HG03139 (cell line): ENCODE data around the gene CHRNA4.

Experiments used
- ATAC-seq: cut with Tn5 transposase; IDR thresholded peaks from one replicate; pipeline ENCODE4 v1.9.1; 2021; ENCODE audit not compliant: unreplicated experiment

CHRNA4 gene

DNA sequence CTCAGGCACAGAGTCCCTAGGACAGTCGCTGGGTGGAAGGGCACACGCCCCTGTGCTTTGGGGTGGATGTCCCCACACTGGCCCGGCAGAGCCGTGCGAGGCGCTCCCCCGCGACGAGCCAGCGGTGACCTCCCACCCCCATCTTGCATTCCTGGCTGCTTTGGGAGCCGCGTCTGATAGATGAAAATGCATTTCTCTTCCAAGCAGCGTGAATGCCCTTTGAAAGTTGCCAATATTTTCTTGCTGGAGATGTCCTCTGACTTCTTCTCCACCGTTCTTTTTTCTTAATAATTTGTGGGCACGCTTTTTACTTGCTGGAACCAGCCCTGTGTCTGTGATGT lies 38.2 kb downstream of the CHRNA4 start:
- ATAC-seq = no peak

GRCh38 chr20:63322146-63322932 lies 38.8 kb downstream of the CHRNA4 start:
- ATAC-seq = no peak

- ATAC-seq = no peak
These were observed 39.9 kb downstream of the CHRNA4 start for GRCh38 chr20:63321148-63321831.

DNA sequence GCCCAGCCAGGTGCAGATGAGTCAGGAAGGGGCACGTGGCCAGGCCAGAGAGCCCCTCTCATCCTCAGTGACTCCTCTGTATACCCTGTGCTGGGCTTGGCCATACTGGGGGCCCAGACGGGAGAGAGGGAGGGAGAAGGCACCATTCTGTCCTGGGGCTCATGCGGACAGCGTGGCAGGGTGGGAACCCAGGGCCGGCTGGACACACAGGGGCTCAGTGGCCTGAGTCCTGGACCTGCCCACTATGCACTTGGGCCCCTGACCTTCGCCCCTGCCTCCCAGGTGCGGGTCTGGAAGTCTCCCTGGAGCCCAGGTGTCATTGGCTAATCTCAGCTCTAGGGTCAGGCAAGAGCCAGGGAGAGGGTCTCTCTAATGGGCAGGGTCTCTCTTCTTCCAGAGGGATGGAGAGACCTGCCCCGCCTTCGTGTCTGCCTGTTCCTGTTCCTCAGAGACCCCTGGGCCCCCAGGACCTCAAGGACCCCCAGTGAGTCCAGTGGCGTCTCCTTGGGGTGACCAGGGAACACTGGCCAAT lies 40.5 kb downstream of the CHRNA4 start:
- ATAC-seq = no peak

- ATAC-seq = no peak
These were observed 41.1 kb downstream of the CHRNA4 start for GRCh38 chr20:63320041-63320511.

DNA sequence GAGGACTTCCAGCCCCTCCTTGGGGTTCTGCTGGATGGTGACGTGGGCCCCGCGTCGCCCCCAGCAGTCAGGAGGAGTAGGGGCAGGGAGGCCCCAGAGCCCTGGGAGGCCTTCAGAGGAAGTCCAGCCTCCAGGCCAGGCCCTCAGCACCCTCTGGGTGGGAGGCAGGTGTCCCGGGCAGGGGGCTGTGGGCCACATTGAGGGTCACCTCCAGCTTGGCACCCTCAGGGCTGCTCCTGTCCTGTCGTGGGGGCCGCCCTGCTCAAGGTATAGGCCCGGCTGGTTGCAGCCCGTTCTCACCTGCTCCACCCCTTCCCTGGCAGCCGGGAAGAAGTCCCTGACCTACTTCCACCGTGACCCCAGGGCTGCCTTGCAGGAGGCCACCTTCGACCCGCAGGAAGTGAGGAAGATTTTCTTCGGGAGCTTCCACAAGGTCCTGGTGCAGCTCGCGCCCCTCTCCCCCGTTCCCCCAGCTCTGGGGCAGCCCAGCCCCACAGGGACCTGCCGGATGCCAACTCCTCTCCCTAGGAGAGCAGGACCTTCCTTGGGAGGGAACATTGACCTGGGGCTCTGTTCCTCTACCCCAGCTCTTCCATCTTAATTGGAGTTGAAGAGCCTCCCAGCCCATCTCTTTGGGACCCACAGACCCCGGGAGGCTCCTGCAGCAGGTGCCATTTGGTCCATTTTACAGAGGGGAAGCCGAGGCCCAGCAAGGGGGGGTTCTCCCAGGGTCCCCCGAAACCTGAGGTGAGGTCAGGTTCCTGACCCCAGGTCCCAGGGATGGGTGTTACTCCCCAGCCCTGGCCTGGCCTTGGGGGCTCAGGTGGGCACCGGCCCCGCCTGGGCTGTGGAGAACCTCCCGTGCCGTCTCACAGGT lies 41.7 kb downstream of the CHRNA4 start:
- ATAC-seq = no peak

- ATAC-seq = no peak
These were observed 42.6 kb downstream of the CHRNA4 start for GRCh38 chr20:63318391-63319163.

- ATAC-seq = no peak
These were observed 43.4 kb downstream of the CHRNA4 start for GRCh38 chr20:63317601-63318291.

- ATAC-seq = no peak
These were observed 44.1 kb downstream of the CHRNA4 start for GRCh38 chr20:63317061-63317460.

DNA sequence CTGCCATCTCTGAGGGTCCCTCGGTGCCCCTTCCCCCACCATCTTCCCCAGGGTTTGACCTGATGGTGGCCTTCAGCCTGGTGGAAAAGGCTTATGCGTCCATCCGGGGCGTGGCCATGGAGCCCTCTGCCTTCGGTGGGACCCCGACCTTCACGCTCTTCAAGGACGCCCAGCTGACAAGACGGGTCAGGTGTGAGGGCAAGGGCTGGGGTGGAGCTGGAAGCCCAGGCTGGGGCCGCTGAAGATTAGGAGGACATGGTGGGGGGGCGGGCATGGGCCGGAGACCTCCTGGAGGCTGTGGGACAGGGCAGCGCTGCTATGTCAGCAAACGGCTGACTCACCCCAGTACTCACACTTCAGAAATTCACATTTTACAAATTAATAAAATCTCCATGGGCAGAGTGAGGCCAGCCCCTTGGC lies 44.6 kb downstream of the CHRNA4 start:
- ATAC-seq = no peak

DNA sequence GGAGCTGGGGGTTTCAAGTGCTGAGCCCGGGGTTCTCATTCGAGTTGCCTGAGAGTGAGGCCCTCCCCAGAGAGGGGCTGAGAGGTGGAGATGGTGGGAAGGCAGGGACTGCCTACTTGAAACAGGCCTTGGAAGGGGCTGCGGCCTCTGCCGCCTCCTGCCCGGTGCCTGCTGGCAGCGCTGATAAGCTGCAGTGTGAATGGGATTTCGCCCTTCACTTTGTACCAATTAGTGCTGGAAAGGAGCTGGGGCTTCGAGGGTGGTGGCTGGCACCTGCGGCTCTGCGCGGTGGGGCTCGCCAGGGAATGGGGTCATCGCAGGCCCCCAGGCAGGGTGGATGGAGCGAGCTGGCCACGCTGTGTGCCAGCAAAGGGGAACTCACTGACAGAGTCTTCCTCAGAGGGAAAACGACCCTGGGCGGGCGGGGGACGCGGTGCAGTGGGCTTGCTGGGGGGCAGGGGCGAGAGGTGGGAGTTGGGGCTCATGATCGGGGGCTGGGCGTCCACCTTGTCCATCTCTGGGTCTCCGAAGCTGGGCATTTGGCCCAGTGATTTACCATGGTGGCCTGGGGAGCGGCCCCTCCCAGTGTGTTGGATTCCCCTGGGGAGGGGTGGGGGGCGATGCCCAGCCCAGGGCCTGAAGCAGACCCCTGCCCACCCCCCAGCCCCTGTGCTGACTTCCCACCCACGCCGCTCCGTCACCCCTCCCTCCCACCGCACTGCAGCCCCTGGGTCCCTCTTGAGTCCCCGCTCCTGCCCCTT lies 45.2 kb downstream of the CHRNA4 start:
- ATAC-seq = no peak

DNA sequence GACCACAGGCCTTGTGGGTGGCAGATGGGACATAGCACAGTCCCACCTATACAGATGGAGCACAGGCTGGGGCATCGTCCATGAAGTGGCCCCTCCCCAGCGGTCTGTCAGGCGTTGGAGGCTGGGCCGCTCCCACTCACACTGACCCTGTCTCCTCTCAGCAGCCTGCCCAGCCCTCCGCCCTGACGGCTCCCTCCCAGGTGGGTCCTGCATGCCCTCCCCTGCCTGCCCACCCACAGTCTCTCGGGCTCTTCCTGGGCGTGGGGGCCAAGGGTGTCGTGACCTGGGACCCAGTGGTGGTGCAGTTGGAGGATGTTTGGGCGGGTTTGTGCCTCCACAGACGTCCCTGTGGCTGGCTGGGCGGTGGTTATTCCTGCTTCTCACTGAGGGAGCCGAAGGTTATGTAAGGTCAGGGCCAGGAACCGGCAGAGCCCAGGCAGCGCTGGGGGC lies 45.9 kb downstream of the CHRNA4 start:
- ATAC-seq = no peak

GRCh38 chr20:63314566-63315239 lies 46.4 kb downstream of the CHRNA4 start:
- no peak for ATAC-seq

GRCh38 chr20:63314015-63314471 lies 47.1 kb downstream of the CHRNA4 start:
- no peak for ATAC-seq

DNA sequence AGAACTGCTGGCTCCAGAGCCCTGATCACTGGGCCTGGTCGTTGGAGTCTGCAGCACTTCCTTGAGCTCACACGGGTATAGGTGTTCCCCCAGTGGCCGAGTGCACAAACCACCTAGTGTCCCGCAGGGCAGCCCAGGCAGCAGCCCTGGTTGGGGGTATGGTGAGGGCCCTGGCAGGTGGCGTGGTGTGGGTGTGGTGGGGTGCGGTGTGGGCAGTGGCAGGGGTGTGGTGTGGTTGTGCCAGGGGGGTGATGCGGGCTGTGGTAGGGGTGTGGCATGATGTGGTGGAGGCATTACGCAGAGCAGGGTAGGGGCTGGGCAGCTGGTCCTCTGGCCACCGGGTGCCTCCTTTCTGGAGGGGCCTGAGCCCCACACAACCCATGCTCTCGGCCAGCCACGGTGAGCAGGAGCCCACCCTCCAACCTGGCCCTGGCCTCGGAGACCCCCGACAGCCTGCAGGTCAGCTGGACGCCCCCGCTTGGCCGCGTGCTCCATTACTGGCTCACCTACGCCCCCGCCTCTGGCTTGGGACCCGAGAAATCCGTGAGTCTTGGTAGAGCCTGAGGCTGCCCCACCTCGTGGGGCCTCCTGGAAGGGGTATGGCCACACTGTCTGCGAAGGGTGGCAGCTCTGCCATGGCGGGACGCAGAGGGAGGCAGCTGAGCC lies 47.7 kb downstream of the CHRNA4 start:
- no peak for ATAC-seq

DNA sequence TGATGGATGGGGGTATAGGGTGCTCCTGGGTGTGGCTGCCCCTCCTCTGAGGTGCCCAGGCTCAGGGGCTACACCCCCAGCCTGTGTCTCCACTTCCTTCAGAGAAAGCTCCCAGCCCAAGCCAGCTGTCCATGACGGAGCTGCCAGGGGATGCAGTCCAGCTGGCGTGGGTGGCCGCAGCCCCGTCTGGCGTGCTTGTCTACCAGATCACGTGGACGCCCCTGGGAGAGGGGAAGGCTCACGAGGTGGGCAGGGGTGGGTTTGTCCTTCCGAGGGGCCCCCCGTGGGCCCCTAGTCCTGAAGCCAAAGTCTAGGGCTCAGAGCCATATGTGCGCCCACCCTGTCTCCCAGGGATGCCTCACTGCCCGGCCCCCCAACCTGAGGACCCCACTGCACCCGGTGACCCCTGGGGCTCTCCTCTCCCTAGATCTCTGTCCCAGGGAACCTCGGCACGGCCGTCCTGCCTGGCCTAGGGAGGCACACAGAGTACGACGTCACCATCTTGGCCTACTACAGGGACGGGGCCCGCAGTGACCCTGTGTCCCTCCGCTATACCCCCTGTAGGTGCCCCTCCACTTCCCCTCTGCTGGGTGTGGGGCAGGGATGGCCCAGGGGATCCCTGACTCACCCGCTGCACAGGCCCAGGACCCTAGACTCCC lies 48.3 kb downstream of the CHRNA4 start:
- no peak for ATAC-seq

DNA sequence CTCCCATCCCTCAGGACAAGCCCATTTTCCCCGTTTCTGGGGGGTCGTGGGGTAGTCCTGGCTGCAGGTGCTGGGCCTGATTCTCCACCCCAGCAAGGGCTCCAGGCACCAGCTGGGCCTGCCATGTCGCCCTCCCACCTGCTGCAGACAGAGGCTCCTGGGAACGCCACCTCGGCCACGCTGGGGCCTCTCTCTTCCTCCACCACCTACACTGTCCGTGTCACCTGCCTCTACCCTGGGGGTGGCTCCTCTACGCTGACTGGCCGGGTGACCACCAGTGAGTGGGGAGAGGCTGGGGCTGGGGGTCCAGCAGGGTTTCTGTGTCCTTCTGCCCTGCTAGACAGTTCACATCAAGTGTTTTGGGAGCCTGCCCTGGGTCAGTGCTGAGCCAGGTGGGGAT lies 48.9 kb downstream of the CHRNA4 start:
- ATAC-seq = no peak
